ENCODE measurements around the gene MCF2L.
"Not testable (repeated sequence)": the region's sequence is repeated elsewhere in the genome, so short reads cannot be mapped to it uniquely, and the experiment has no call there.

The MCF2L gene

DNA sequence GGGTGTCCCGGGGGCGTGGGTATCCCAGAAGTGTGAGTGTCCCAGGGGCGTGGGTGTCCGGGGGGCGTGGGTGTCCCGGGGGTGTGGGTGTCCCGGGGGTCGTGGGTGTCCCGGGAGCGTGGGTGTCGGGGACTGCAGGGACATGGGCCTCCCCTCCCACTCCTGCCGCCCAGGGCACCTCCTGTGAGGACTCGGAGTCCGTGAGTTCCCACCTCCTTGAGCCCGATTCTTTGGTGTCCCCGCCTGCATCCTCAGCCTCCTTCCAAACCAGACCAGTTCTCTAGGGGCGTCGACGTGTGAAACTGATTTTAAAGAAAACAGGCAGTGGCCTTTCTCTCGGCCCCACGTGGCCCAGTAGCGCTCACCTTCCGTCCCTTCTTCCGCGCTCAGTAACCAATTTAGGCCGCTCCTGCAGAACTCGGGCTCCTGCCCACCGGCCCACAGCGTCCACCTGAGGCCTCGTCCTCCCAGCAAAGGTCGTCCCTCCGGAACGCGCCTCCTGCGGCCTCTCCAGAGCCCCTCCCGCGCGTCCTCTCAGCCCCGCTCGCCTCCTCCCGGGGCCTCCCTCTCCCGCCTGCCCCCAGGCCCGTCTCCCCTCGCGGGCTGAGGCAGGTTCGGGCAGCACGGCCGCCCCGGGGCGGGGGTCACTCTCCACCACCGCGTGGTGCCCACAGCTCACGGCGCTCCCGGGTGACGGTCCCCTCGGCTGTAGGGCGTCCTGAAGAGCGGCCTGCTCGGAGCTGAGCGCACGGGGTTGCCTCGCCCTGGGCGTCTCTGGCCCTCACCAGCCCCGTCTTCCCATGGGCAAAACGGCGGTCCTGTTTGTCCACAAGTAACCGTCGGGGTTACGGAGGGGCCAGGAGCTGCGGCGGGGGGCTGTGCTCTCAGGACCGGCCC lies 140.4 kb downstream of the MCF2L start:
- DNase-seq (ENCODE audit: low read depth, low spot score), result no peak
- in situ Hi-C loops (cut with HindIII; ENCODE audit: low sequenced_read_pairs), result no loop called here
- TF ChIP-seq, protein P1, sequence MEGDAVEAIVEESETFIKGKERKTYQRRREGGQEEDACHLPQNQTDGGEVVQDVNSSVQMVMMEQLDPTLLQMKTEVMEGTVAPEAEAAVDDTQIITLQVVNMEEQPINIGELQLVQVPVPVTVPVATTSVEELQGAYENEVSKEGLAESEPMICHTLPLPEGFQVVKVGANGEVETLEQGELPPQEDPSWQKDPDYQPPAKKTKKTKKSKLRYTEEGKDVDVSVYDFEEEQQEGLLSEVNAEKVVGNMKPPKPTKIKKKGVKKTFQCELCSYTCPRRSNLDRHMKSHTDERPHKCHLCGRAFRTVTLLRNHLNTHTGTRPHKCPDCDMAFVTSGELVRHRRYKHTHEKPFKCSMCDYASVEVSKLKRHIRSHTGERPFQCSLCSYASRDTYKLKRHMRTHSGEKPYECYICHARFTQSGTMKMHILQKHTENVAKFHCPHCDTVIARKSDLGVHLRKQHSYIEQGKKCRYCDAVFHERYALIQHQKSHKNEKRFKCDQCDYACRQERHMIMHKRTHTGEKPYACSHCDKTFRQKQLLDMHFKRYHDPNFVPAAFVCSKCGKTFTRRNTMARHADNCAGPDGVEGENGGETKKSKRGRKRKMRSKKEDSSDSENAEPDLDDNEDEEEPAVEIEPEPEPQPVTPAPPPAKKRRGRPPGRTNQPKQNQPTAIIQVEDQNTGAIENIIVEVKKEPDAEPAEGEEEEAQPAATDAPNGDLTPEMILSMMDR (IDR thresholded peaks at IDR 0.05; ENCODE audit: low read depth, low read length), result no peak
- H3K4me3 ChIP-seq (ENCODE audit: low read depth, low read length), result no peak overlapping the region

DNA sequence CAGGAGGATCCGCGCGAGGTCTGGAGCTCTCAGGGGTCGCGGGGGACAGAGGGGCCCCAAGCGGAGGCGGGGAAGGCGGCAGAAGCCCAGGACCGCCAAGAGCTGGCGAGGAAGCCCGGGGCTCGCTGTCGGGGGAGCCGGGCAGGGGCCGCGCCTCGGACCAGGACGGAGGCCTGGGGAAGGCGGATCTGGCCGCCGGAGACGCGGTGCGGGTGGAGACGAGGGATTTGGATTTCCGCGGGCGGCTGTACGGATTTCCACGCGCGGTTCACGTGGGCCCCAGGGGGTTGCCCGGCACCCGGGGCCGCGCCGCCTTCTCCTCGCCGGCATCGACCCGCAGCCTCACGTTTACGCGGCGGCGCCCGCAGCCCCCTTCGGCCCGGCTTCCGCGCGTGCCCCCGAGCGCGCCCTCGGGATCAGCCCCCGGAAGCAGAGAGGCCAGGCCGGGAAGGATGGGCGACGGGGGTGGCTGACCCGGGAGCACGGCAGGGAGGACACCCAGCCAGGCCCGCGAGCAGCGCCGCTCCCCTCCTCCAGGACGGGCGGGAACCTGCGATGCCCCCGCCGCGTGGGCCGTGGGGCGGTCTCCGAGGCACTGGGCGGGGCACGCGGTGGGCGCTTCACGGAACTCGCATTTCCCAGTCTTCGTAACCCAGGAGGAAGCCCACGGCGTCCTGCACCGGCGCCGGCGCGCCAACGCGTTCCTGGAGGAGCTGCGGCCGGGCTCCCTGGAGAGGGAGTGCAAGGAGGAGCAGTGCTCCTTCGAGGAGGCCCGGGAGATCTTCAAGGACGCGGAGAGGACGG lies 141.2 kb downstream of the MCF2L start:
- DNase-seq (ENCODE audit: low read depth, low spot score), result no peak
- TF ChIP-seq, protein P1 (IDR thresholded peaks at IDR 0.05; ENCODE audit: low read depth, low read length), result no peak
- in situ Hi-C loops (cut with HindIII; ENCODE audit: low sequenced_read_pairs), result no loop called here
- no peak overlapping the region for H3K4me3 ChIP-seq (ENCODE audit: low read depth, low read length)

DNA sequence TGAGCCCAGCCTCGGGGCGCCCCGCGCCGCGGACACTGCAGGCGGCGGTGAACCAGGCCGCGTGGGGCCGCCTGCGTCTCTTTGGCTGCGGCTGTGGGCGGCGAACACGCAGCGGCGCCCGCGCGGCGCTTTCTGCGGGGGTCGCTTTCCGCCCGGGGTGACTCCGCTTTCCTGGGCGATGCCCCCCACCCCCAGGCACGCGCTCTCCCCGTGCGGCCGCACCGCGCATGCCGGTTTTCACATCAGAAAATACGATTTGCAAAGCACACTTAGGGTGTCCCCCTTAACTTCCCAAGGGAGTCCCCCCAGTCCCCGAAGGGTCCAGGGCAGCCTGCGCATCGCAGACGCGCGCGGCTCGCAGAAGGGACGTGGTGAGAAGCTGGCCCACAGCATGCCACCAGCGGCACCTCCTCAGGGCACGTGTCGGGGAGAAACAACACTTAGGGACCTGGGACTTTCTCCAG lies 141.9 kb downstream of the MCF2L start:
- TF ChIP-seq, protein P1 (IDR thresholded peaks at IDR 0.05; ENCODE audit: low read depth, low read length), result no peak
- DNase-seq (ENCODE audit: low read depth, low spot score), result no peak
- in situ Hi-C loops (cut with HindIII; ENCODE audit: low sequenced_read_pairs), result no loop called here
- H3K4me3 ChIP-seq (ENCODE audit: low read depth, low read length), result no peak overlapping the region

DNA sequence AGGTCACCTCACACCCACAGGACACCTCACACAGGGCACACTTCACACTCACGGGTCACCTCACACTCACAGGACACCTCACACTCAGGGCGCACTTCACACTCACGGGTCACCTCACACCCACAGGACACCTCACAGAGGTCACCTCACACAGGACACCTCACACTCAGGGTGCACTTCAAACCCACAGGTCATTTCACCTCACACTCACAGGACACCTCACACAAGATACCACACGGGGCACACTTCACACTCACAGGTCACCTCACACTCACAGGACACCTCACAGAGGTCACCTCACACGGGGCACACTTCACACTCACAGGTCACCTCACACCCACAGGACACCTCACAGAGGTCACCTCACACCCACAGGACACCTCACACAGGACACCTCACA lies 142.8 kb downstream of the MCF2L start:
- in situ Hi-C loops (cut with HindIII; ENCODE audit: low sequenced_read_pairs); H3K4me3 ChIP-seq (ENCODE audit: low read depth, low read length): not testable (repeated sequence)

DNA sequence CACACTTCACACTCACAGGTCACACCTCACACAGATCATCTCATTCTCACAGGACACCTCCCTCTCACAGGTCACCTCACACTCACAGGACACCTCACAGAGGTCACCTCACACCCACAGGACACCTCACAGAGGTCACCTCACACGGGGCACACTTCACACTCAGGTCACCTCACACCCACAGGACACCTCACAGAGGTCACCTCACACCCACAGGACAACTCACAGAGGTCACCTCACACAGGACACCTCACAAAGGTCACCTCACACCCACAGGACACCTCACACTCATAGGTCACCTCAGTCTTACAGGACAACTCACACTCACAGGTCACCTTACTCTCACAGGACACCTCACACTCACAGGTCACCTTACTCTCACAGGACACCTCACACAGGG lies 143.5 kb downstream of the MCF2L start:
- DNase-seq (ENCODE audit: low read depth, low spot score); H3K4me3 ChIP-seq (ENCODE audit: low read depth, low read length); in situ Hi-C loops (cut with HindIII; ENCODE audit: low sequenced_read_pairs): not testable (repeated sequence)

More for the DNA sequence above, 142.8 kb downstream of the MCF2L start:
- not testable (repeated sequence) for DNase-seq (ENCODE audit: low read depth, low spot score)

DNA sequence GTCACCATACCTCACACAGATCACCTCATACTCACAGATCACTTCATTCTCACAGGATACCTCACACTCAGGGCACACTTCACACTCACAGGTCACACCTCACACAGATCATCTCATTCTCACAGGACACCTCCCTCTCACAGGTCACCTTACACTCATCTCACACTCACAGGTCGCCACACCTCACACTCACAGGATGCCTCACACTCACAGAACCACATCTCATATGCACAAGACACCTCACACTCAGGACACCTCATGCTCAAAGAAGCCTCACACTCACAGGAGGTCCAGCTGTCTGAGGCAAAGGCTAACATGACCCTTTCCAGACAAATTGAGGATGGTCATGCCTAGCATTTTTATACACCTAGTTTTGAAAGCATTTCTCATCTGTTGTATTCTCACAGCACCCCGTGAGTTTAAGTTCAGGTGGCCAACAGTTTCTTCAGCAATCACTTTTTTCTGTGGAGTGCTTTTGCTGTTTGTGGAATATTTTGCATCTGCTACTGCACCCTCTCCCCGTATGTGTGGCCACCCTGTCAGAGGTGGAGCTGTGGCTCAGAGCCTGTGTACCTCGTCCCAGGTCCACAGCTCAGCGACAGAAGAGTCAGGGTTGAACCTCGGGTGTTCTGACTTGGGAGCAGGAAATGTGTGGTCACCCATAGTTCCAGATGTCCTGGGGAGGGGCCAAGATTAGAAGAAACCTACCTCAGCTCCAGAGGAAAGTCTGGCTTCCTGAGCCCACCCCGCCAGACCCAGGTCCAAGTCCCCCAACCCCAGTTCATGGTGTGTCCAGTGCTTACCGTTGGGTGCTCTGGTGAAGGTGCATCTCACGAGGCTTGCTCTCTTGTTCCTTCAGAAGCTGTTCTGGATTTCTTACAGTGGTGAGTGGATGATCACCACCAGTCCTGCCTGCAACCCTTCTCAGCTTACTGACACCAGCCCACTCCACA lies 144.2 kb downstream of the MCF2L start:
- in situ Hi-C loops (cut with HindIII; ENCODE audit: low sequenced_read_pairs), result no loop called here
- H3K4me3 ChIP-seq (ENCODE audit: low read depth, low read length), result no peak overlapping the region

More for the DNA sequence above, 144.2 kb downstream of the MCF2L start:
- TF ChIP-seq, protein P1 (IDR thresholded peaks at IDR 0.05; ENCODE audit: low read depth, low read length), result no peak
- no peak for DNase-seq (ENCODE audit: low read depth, low spot score)

Data from astrocyte of the spinal cord (primary cell).